ENCODE results near the gene LRRK1.

DNA sequence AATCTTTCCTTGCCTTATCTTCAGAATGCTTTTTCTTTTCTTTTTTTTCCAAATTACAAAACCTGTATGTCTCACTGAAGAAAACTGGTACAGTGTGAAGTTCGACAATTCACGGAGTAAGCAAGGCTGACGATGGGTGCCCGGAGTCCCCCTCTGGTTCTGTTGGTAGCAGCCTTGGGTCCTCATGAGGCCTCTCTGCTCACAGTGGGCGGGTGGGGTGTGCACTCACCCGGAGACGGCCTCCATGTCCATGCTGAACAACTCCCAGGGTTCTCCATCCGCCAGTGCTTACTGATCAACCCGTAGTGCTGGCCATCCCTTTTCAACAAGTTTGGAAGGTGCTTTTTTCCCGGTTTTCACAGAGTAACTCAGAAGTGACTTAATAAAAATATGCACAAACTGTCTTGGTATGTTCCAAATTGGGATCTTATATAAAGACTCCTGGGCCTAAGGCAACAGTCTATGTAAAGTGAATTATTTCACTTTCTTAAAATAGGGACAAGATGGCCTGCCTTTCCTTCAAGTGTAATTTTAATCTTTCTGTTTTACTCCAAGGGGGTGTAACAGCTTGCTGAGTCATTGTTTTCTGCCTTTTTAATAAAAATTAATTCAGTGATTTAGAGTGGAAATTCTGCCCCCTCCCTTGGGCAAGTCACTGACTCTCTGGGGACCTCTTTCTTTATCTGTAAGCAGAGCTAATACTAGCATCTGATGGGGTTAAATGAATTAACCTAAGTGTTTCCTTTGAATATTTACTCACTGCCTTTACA lies 23.7 kb downstream of the LRRK1 start:
- TF ChIP-seq POLR2A (IDR thresholded peaks at IDR 0.05) = no peak
- TF ChIP-seq, protein P1, sequence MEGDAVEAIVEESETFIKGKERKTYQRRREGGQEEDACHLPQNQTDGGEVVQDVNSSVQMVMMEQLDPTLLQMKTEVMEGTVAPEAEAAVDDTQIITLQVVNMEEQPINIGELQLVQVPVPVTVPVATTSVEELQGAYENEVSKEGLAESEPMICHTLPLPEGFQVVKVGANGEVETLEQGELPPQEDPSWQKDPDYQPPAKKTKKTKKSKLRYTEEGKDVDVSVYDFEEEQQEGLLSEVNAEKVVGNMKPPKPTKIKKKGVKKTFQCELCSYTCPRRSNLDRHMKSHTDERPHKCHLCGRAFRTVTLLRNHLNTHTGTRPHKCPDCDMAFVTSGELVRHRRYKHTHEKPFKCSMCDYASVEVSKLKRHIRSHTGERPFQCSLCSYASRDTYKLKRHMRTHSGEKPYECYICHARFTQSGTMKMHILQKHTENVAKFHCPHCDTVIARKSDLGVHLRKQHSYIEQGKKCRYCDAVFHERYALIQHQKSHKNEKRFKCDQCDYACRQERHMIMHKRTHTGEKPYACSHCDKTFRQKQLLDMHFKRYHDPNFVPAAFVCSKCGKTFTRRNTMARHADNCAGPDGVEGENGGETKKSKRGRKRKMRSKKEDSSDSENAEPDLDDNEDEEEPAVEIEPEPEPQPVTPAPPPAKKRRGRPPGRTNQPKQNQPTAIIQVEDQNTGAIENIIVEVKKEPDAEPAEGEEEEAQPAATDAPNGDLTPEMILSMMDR (IDR thresholded peaks at IDR 0.05) = no peak

Data from transverse colon (tissue), 3 donors.